OCI-LY7 (cell line): ENCODE data around the gene SH3RF3. TPM values are rescaled to one million over a fixed set of nuclear protein-coding genes. Genes with fewer than 3 reads are reported as not detected.

Experiments
- BruUV-seq: library from RNA; stranded (reverse); fragments of 400-500 nt; replicated peaks from 2 replicates; lab custom pipeline; 2021; lab: Mats Ljungman, UMichigan
- CTCF ChIA-PET: fragments of 300-600 bp; sonication (Branson Sonifier 250); formaldehyde crosslinking; loops from one replicate; lab custom pipeline; 2022; ENCODE audit warnings: antibody characterized with exemption; ENCODE audit not compliant: unreplicated experiment; lab: Charles Lee
- POLR2A ChIA-PET: fragments of 300-600 bp; sonication (Branson Sonifier 250); formaldehyde crosslinking; loops from one replicate; lab custom pipeline; 2022; ENCODE audit warnings: antibody characterized with exemption; lab: Charles Lee
- DNase-seq: peaks from one replicate; pipeline ENCODE4 v3.0.0-alpha.2; 2015; ENCODE audit warnings: low spot score
- H2AFZ ChIP-seq: fragments of 200-600 bp; sonication (generic), shearing (Covaris generic); 2 replicates; pipeline ENCODE4 v1.6.1; 2014; ENCODE audit warnings: mild to moderate bottlenecking, antibody characterized with exemption, low read length, moderate library complexity
- H3K27ac ChIP-seq: fragments of 200-600 bp; sonication (generic); 2 replicates; pipeline ENCODE4 v1.5.1; 2014; ENCODE audit warnings: mixed run types, low read depth, mild to moderate bottlenecking, moderate library complexity, low read length, inconsistent platforms; ENCODE audit not compliant: poor library complexity, severe bottlenecking
- H3K36me3 ChIP-seq: fragments of 200-600 bp; sonication (generic); 2 replicates; pipeline ENCODE4 v1.6.1; 2014; ENCODE audit warnings: mild to moderate bottlenecking, antibody characterized with exemption, low read length, moderate library complexity, mixed read lengths; ENCODE audit not compliant: insufficient read depth
- H3K4me1 ChIP-seq: fragments of 200-600 bp; sonication (generic); 2 replicates; pipeline ENCODE4 v1.5.1; 2014; ENCODE audit warnings: mild to moderate bottlenecking, low read length; ENCODE audit not compliant: insufficient read depth, poor library complexity, severe bottlenecking
- H3K4me2 ChIP-seq: fragments of 200-600 bp; sonication (generic); 2 replicates; pipeline ENCODE4 v1.6.1; 2014; ENCODE audit warnings: mild to moderate bottlenecking, low read length
- H3K4me3 ChIP-seq: fragments of 200-600 bp; sonication (generic); 2 replicates; pipeline ENCODE4 v1.5.1; 2014; ENCODE audit warnings: mild to moderate bottlenecking, low read depth, low read length; ENCODE audit not compliant: poor library complexity, severe bottlenecking
- H3K79me2 ChIP-seq: fragments of 200-600 bp; sonication (generic); 2 replicates; pipeline ENCODE4 v1.6.1; 2016; ENCODE audit warnings: low read depth, mild to moderate bottlenecking, low read length, moderate library complexity, mixed read lengths; ENCODE audit not compliant: insufficient read depth
- H3K9me2 ChIP-seq: fragments of 200-600 bp; sonication (generic); 2 replicates; pipeline ENCODE4 v1.6.1; 2016; ENCODE audit warnings: mild to moderate bottlenecking, low read length, mixed read lengths; ENCODE audit not compliant: insufficient read depth
- H3K9me3 ChIP-seq: fragments of 200-600 bp; sonication (generic); 2 replicates; pipeline ENCODE4 v1.6.1; 2014; ENCODE audit warnings: mild to moderate bottlenecking, mixed run types, low read length, mixed read lengths
- H4K20me1 ChIP-seq: fragments of 200-600 bp; sonication (generic); 2 replicates; pipeline ENCODE4 v1.6.1; 2014; ENCODE audit warnings: mild to moderate bottlenecking, antibody characterized with exemption, low read length, moderate library complexity, mixed read lengths; ENCODE audit not compliant: insufficient read depth
- CTCF ChIP-seq: fragments of 200-600 bp; sonication (generic); conservative IDR thresholded peaks from 2 replicates; pipeline ENCODE4 v1.5.1; 2014; ENCODE audit warnings: mild to moderate bottlenecking, antibody characterized with exemption, low read length, moderate library complexity, mixed read lengths
- EZH2phosphoT487 ChIP-seq: fragments of 200-600 bp; sonication (generic); IDR thresholded peaks from 2 replicates; pipeline ENCODE4 v1.6.1; 2018; ENCODE audit warnings: low read depth, borderline replicate concordance, mild to moderate bottlenecking, mixed run types, antibody characterized with exemption, low read length, moderate library complexity, mixed read lengths
- intact Hi-C: fragments of 100-400 bp; cut with micrococcal nuclease; formaldehyde crosslinking; loops from one replicate; pipeline ENCODE4 v1.10.0; 2022; ENCODE audit not compliant: unreplicated experiment
- total RNA-seq, 2 experiments: library from RNA; depleted of rRNA in 1 of 2; stranded (reverse); fragments of >200 nt in 1 of 2; shearing (Covaris generic) in 1 of 2; gene quantifications; 2 replicates each; pipeline ENCODE4 v1.2.3, GENCODE V29; 2014 to 2022

Gene SH3RF3
- total RNA-seq, 2 experiments from 2014 or later, result not detected

GRCh38 chr2:109326306-109326705 is 197.3 kb downstream of the SH3RF3 start:
- Histone ChIP-seq H4K20me1 (no peaks in the 10 kb centered on the region), H3K79me2 (no peaks in the 10 kb centered on the region), H3K4me3 (no peak overlapping the region), H3K27ac (no peak overlapping the region), H2AFZ (no peak overlapping the region), H3K9me2 (no peaks in the 10 kb centered on the region), H3K9me3 (no peaks in the 10 kb centered on the region), H3K36me3 (no peaks in the 10 kb centered on the region), H3K4me1 (no peaks in the 10 kb centered on the region), H3K4me2 (no peak overlapping the region)
- DNase-seq, result no peak
- no peak for TF ChIP-seq CTCF
- no peak for TF ChIP-seq EZH2phosphoT487
- no TSS peak for BruUV-seq
- POLR2A ChIA-PET, result no interaction called here
- CTCF ChIA-PET, result no interaction called here
- intact Hi-C loops, result no loop called here

GRCh38 chr2:109330056-109330455 is 201.1 kb downstream of the SH3RF3 start:
- H3K4me2 ChIP-seq, result no peak overlapping the region
- TF ChIP-seq CTCF (no peak), EZH2phosphoT487 (no peak)
- ChIA-PET POLR2A (no interaction called here), CTCF (no interaction called here)
- no peaks in the 10 kb centered on the region for H3K9me3 ChIP-seq
- H3K27ac ChIP-seq, result no peak overlapping the region
- no peak overlapping the region for H3K4me3 ChIP-seq
- no peak overlapping the region for H2AFZ ChIP-seq
- intact Hi-C loops, result no loop called here
- H3K4me1 ChIP-seq, result no peaks in the 10 kb centered on the region
- DNase-seq, result no peak
- no peaks in the 10 kb centered on the region for H3K9me2 ChIP-seq
- no peaks in the 10 kb centered on the region for H3K36me3 ChIP-seq
- no TSS peak for BruUV-seq
- no peaks in the 10 kb centered on the region for H4K20me1 ChIP-seq
- no peaks in the 10 kb centered on the region for H3K79me2 ChIP-seq

- H3K36me3 ChIP-seq, result no peaks in the 10 kb centered on the region
- no peak for DNase-seq
- CTCF ChIA-PET, result no interaction called here
- no peak overlapping the region for H3K4me3 ChIP-seq
- no peak overlapping the region for H3K4me2 ChIP-seq
- no peak overlapping the region for H3K27ac ChIP-seq
- TF ChIP-seq EZH2phosphoT487, result no peak
- no peak for TF ChIP-seq CTCF
- no peaks in the 10 kb centered on the region for H3K79me2 ChIP-seq
- no peaks in the 10 kb centered on the region for H4K20me1 ChIP-seq
- no peaks in the 10 kb centered on the region for H3K9me2 ChIP-seq
- intact Hi-C loops, result no loop called here
- no TSS peak for BruUV-seq
- POLR2A ChIA-PET, result no interaction called here
- no peaks in the 10 kb centered on the region for H3K4me1 ChIP-seq
- H2AFZ ChIP-seq, result no peak overlapping the region
- no peaks in the 10 kb centered on the region for H3K9me3 ChIP-seq
Measured at GRCh38 chr2:109331081-109331480, 202.1 kb downstream of the SH3RF3 start.
